ENCODE data around the gene CASZ1. TPM values are rescaled to one million over a fixed set of nuclear protein-coding genes. Genes with fewer than 3 reads are reported as not detected.

The CASZ1 gene
- total RNA-seq, 4 donors from 2014 or later = 140 to 210 (median 169) TPM

GRCh38 chr1:10703702-10704101 is 92.7 kb downstream of the CASZ1 start:
- 96 to 98% methylated on average over 8 of the region's 8 CpGs for WGBS, 2 donors
- no peak for DNase-seq (ENCODE audit: low spot score in 2 of 2)
- TF ChIP-seq POLR2A (IDR thresholded peaks at IDR 0.05) = no peak
- TF ChIP-seq, protein P1, sequence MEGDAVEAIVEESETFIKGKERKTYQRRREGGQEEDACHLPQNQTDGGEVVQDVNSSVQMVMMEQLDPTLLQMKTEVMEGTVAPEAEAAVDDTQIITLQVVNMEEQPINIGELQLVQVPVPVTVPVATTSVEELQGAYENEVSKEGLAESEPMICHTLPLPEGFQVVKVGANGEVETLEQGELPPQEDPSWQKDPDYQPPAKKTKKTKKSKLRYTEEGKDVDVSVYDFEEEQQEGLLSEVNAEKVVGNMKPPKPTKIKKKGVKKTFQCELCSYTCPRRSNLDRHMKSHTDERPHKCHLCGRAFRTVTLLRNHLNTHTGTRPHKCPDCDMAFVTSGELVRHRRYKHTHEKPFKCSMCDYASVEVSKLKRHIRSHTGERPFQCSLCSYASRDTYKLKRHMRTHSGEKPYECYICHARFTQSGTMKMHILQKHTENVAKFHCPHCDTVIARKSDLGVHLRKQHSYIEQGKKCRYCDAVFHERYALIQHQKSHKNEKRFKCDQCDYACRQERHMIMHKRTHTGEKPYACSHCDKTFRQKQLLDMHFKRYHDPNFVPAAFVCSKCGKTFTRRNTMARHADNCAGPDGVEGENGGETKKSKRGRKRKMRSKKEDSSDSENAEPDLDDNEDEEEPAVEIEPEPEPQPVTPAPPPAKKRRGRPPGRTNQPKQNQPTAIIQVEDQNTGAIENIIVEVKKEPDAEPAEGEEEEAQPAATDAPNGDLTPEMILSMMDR (IDR thresholded peaks at IDR 0.05) = no peak
- no peak overlapping the region for H3K4me3 ChIP-seq (ENCODE audit: low read depth, poor library complexity, severe bottlenecking)
- intact Hi-C loops (cut with DNase I; ENCODE audit: low total_unique reads) = no loop called here

DNA sequence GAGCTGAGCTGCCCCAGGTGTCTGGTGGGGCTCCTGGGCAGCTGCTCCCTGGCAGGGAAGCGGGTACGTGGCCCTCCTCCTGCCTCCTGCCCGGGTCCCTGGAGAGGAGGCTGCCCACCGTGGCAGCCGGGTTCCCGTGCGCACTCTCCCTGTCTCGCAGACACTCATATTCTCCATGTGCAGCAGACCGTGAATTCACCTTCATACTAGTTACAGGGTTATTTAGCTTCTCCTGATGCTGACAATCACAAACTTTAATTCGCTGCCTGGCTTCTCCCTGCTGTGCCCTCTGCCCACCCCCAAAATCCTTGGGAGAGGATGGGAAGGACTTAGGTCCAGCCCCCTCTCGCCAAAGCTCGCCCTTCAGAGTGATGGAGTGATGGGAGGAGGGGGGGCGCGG is 95.3 kb downstream of the CASZ1 start:
- WGBS, 2 donors = 86 to 88% methylated on average over 14 of the region's 14 CpGs
- no peak for TF ChIP-seq POLR2A (IDR thresholded peaks at IDR 0.05)
- TF ChIP-seq, protein P1 (IDR thresholded peaks at IDR 0.05) = no peak
- intact Hi-C loops (cut with DNase I; ENCODE audit: low total_unique reads) = no loop called here

GRCh38 chr1:10699470-10699835 is 97.0 kb downstream of the CASZ1 start:
- H3K4me3 ChIP-seq (ENCODE audit: low read depth, poor library complexity, severe bottlenecking) = no peak overlapping the region
- intact Hi-C loops (cut with DNase I; ENCODE audit: low total_unique reads) = no loop called here
- TF ChIP-seq, protein P1 (IDR thresholded peaks at IDR 0.05) = no peak
- TF ChIP-seq POLR2A (IDR thresholded peaks at IDR 0.05) = no peak
- WGBS, 2 donors = 47 to 52% methylated on average over 7 of the region's 7 CpGs
- DNase-seq (ENCODE audit: low spot score in 2 of 2) = no peak

More for the DNA sequence above, 95.3 kb downstream of the CASZ1 start:
- DNase-seq (ENCODE audit: low spot score in 2 of 2) = no peak
- no peak overlapping the region for H3K4me3 ChIP-seq (ENCODE audit: low read depth, poor library complexity, severe bottlenecking)

- H3K4me3 ChIP-seq (ENCODE audit: low read depth, poor library complexity, severe bottlenecking) = no peak overlapping the region
- intact Hi-C loops (cut with DNase I; ENCODE audit: low total_unique reads) = no loop called here
- 46 to 58% methylated on average over 14 of the region's 14 CpGs for WGBS, 2 donors
- DNase-seq (ENCODE audit: low spot score in 2 of 2) = no peak
- TF ChIP-seq, protein P1 (IDR thresholded peaks at IDR 0.05) = no peak
- no peak for TF ChIP-seq POLR2A (IDR thresholded peaks at IDR 0.05)
Observed at GRCh38 chr1:10698726-10699469, 97.5 kb downstream of the CASZ1 start.

GRCh38 chr1:10697621-10698160 is 98.8 kb downstream of the CASZ1 start:
- H3K4me3 ChIP-seq (ENCODE audit: low read depth, poor library complexity, severe bottlenecking) = no peak overlapping the region
- 68 to 72% methylated on average over 25 of the region's 25 CpGs for WGBS, 2 donors
- TF ChIP-seq, protein P1 (IDR thresholded peaks at IDR 0.05) = no peak
- no peak for TF ChIP-seq POLR2A (IDR thresholded peaks at IDR 0.05)
- intact Hi-C loops (cut with DNase I; ENCODE audit: low total_unique reads) = no loop called here
- DNase-seq (ENCODE audit: low spot score in 2 of 2) = no peak

Data from lower leg skin (tissue), 4 donors.